ENCODE measurements around the gene POPDC3.
"Not testable (repeated sequence)": the region's sequence is repeated elsewhere in the genome, so short reads cannot be mapped to it uniquely, and the experiment has no call there.

POPDC3 gene

GRCh38 chr6:105179244-105180065 is at the start of gene POPDC3:
Gene POPDC3, minus strand, starts transcription at chr6:105180014. Its CDS starts 18,105 bp downstream, at chr6:105161909.
- no peak for DNase-seq

GRCh38 chr6:105227295-105227767 is 47.5 kb upstream of the POPDC3 start:
- DNase-seq, result no peak

GRCh38 chr6:105226598-105227294 is 46.9 kb upstream of the POPDC3 start:
- DNase-seq, result no peak

GRCh38 chr6:105223242-105223641 is 43.4 kb upstream of the POPDC3 start:
- DNase-seq, result no peak

GRCh38 chr6:105221219-105221618 is 41.4 kb upstream of the POPDC3 start:
- DNase-seq, result not testable (repeated sequence)

- no peak for DNase-seq
Observed at GRCh38 chr6:105220186-105220585, 40.4 kb upstream of the POPDC3 start.

- not testable (repeated sequence) for DNase-seq
Observed at GRCh38 chr6:105219218-105219617, 39.4 kb upstream of the POPDC3 start.

- no peak for DNase-seq
Observed at GRCh38 chr6:105215506-105215905, 35.7 kb upstream of the POPDC3 start.

GRCh38 chr6:105214668-105215067 is 34.9 kb upstream of the POPDC3 start:
- no peak for DNase-seq

GRCh38 chr6:105213272-105213671 is 33.5 kb upstream of the POPDC3 start:
- no peak for DNase-seq

- no peak for DNase-seq
Observed at GRCh38 chr6:105212587-105212986, 32.8 kb upstream of the POPDC3 start.

GRCh38 chr6:105211831-105212230 is 32.0 kb upstream of the POPDC3 start:
- no peak for DNase-seq

- DNase-seq, result no peak
Observed at GRCh38 chr6:105210932-105211531, 31.2 kb upstream of the POPDC3 start.

- DNase-seq, result no peak
Observed at GRCh38 chr6:105209950-105210706, 30.3 kb upstream of the POPDC3 start.

- DNase-seq, result no peak
Observed at GRCh38 chr6:105207524-105208269, 27.9 kb upstream of the POPDC3 start.

GRCh38 chr6:105204768-105205167 is 25.0 kb upstream of the POPDC3 start:
- no peak for DNase-seq

- DNase-seq, result no peak
Observed at GRCh38 chr6:105204331-105204730, 24.5 kb upstream of the POPDC3 start.

GRCh38 chr6:105202486-105202885 is 22.7 kb upstream of the POPDC3 start:
- DNase-seq, result no peak

GRCh38 chr6:105200133-105200730 is 20.4 kb upstream of the POPDC3 start:
- no peak for DNase-seq

GRCh38 chr6:105199711-105200110 is 19.9 kb upstream of the POPDC3 start:
- no peak for DNase-seq

GRCh38 chr6:105196076-105196475 is 16.3 kb upstream of the POPDC3 start:
- DNase-seq, result no peak

- no peak for DNase-seq
Observed at GRCh38 chr6:105194591-105194990, 14.8 kb upstream of the POPDC3 start.
